ENCODE measurements around the gene ZSWIM6. TPM values are rescaled to one million over a fixed set of nuclear protein-coding genes. Genes with fewer than 3 reads are reported as not detected.

ZSWIM6 gene
- total and polyA plus RNA-seq, 2 experiments from 2014 or later = 3.9 to 6.0 TPM

GRCh38 chr5:61536922-61537321, 204.9 kb downstream of the ZSWIM6 start:
- Histone ChIP-seq H4K20me1 (replicated peaks; ENCODE audit: insufficient read depth) (no peaks in the 10 kb centered on the region), H3K4me2 (no peak overlapping the region), H3F3A (replicated peaks; ENCODE audit: low read depth) (no peaks in the 10 kb centered on the region), H3K4me1 (ENCODE audit: insufficient read depth) (no peaks in the 10 kb centered on the region), H3K9me2 (ENCODE audit: insufficient read depth) (no peaks in the 10 kb centered on the region), H3K27ac (ENCODE audit: low read depth) (no peak overlapping the region), H3K27me3 (ENCODE audit: insufficient read depth) (no peaks in the 10 kb centered on the region), H2AFZ (no peak overlapping the region), H3K36me3 (ENCODE audit: insufficient read depth) (0 out of 2 replicates have a peak, but pooled peaks cover 1% of the 10 kb centered on the region), H3K79me2 (replicated peaks; ENCODE audit: insufficient read depth) (no peaks in the 10 kb centered on the region), H3K4me3 (no peak overlapping the region)
- Mint-ChIP-seq H3K36me3 (ENCODE audit: low read depth) (peaks cover 30% of the 10 kb centered on the region), H3K9me3 (no peaks in the 10 kb centered on the region), H3K27me3 (ENCODE audit: insufficient read depth, low read depth, poor library complexity) (peaks cover 2% of the 10 kb centered on the region), H3K4me1 (no peaks in the 10 kb centered on the region), H3K27ac (no peak overlapping the region), H3K4me3 (no peak overlapping the region)
- TF ChIP-seq ZNF462 (CRISPR knock-in tag; IDR thresholded peaks at IDR 0.05) (no peak), ZNF331 (CRISPR knock-in tag; IDR thresholded peaks at IDR 0.05; ENCODE audit: low read depth) (no peak), NANOG (IDR thresholded peaks at IDR 0.05; ENCODE audit: borderline replicate concordance) (no peak)
- no peak for ATAC-seq
- no peak for DNase-seq (ENCODE audit: low spot score)

GRCh38 chr5:61538722-61539501, 206.9 kb downstream of the ZSWIM6 start:
- Histone ChIP-seq H3K4me1 (ENCODE audit: insufficient read depth) (no peaks in the 10 kb centered on the region), H3K27me3 (ENCODE audit: insufficient read depth) (no peaks in the 10 kb centered on the region), H3K36me3 (ENCODE audit: insufficient read depth) (peaks cover 14% of the 10 kb centered on the region), H3K9me2 (ENCODE audit: insufficient read depth) (no peaks in the 10 kb centered on the region), H3F3A (replicated peaks; ENCODE audit: low read depth) (no peaks in the 10 kb centered on the region), H2AFZ (no peak overlapping the region), H3K4me3 (no peak overlapping the region), H3K4me2 (no peak overlapping the region), H3K27ac (ENCODE audit: low read depth) (no peak overlapping the region), H4K20me1 (replicated peaks; ENCODE audit: insufficient read depth) (no peaks in the 10 kb centered on the region), H3K79me2 (replicated peaks; ENCODE audit: insufficient read depth) (no peaks in the 10 kb centered on the region)
- H3K36me3 Mint-ChIP-seq (ENCODE audit: low read depth) = peaks cover 41% of the 10 kb centered on the region
- H3K4me3 Mint-ChIP-seq = no peak overlapping the region
- H3K9me3 Mint-ChIP-seq = peaks cover 12% of the 10 kb centered on the region; the same call in 2 of the 3 replicates
- ATAC-seq (no peak), DNase-seq (ENCODE audit: low spot score) (no peak)
- no peaks in the 10 kb centered on the region for H3K4me1 Mint-ChIP-seq
- H3K27ac Mint-ChIP-seq = no peak overlapping the region
- peaks cover 2% of the 10 kb centered on the region for H3K27me3 Mint-ChIP-seq (ENCODE audit: insufficient read depth, low read depth, poor library complexity)
- TF ChIP-seq STAT1 (IDR thresholded peaks at IDR 0.05; ENCODE audit: unreplicated experiment) (no peak), ETS1 (IDR thresholded peaks at IDR 0.05) (no peak), JUNB (IDR thresholded peaks at IDR 0.05; ENCODE audit: unreplicated experiment) (no peak), ZNF114 (CRISPR knock-in tag; IDR thresholded peaks at IDR 0.05) (no peak)

Measured in GM23338 (cell line).